Pancreas (tissue), 10 donors: ENCODE results near the gene RNU5B-1. TPM values are rescaled to one million over a fixed set of nuclear protein-coding genes. Genes with fewer than 3 reads are reported as not detected.
"Not testable (repeated sequence)": the region's sequence is repeated elsewhere in the genome, so short reads cannot be mapped to it uniquely, and the experiment has no call there.

Experiments
- ATAC-seq, 4 donors: fragments of 200-7000 bp; cut with Tn5 transposase; one replicate each; pipeline versions ENCODE4 v1.8.0 to v1.9.1; 2020; ENCODE audit warnings: mild to moderate bottlenecking in 4 of 4, moderate library complexity in 4 of 4
- DNase-seq, 6 donors: peaks; one replicate each; pipeline ENCODE4 v3.0.0-alpha.2; 2020
- FAIRE-seq: peaks from 2 replicates; lab custom pipeline; 2012; peaks lifted over from hg19 to GRCh38; lab: Jason Lieb, UNC
- H3K27ac ChIP-seq, 4 donors: fragments of 200-600 bp; sonication (generic); 1 replicate in 3 of 4; 2 replicates in 1 of 4; pipeline versions ENCODE4 v1.5.0 to v1.8.0; 2020
- H3K27me3 ChIP-seq, 4 donors: fragments of 200-600 bp; one replicate each; pipeline ENCODE4 v1.8.0; 2021
- H3K36me3 ChIP-seq, 3 donors: fragments of 200-600 bp; sonication (generic) in 1 of 3; one replicate each; pipeline versions ENCODE4 v1.5.0 to v1.8.0; 2020 to 2021
- H3K4me1 ChIP-seq, 3 donors: fragments of 200-600 bp; one replicate each; pipeline ENCODE4 v1.8.0; 2021
- H3K4me3 ChIP-seq, 4 donors: fragments of 200-600 bp; sonication (generic) in 2 of 4; one replicate each; pipeline versions ENCODE4 v1.5.0 to v1.8.0; 2020 to 2021
- H3K9me3 ChIP-seq, 4 donors: fragments of 200-600 bp; one replicate each; pipeline ENCODE4 v1.8.0; 2021
- WGBS, 2 donors: extraction: QIAGEN DNeasy Blood & Tissue Kit; methylation state at CpG; one replicate each; pipeline ENCODE4 v1.1.7; 2013; 5-methylcytosine and 5-hydroxymethylcytosine counted together
- intact Hi-C, 3 donors: fragments of 100-400 bp; cut with DNase I; formaldehyde crosslinking; loops; one replicate each; pipeline versions ENCODE4 v1.11.1 to v1.14.2; 2022
- polyA plus RNA-seq, 2 donors: library from polyadenylated mRNA; stranded (reverse); fragments of 200-250 nt; gene quantifications; one replicate each; pipeline ENCODE4 v1.2.3, GENCODE V29; 2013
- total RNA-seq, 6 donors: library from RNA; stranded (reverse); fragmentation: NEBNext Ultra II Directional in 4 of 6; extraction: Animal tissue kit (Norgen Biotek cat#: 25700) in 4 of 6; gene quantifications; one replicate each; pipeline versions ENCODE4 v1.2.1 to v1.2.4, GENCODE V29; 2021 to 2023
- TF ChIP-seq, protein P1 (sequence below), 4 donors: fragments of 200-600 bp; sonication (generic) in 3 of 4; IDR thresholded peaks; one replicate each; pipeline versions ENCODE4 v1.5.0 to v1.8.0; 2021; ENCODE audit warnings: antibody characterized with exemption in 4 of 4
- donor health status: healthy with polysubstance abuse.
- donor health status: DM: no; HTN: no; CAD: no; lungs with moderate emphysema.
- donor health status: DM: no; HTN: no; CAD: no.
- donor health status: control.
- donor health status: control.
- donor health status: Bipolar disorder and iron deficiency.
- donor health status: DM: yes; HTN: yes; CAD: no.
- donor health status: DM: no; HTN: no; CAD: no.
- donor health status: DM: no; HTN: no; CAD: no.
- donor health status: DM: yes; HTN: yes; CAD: no.

The RNU5B-1 gene
- total and polyA plus RNA-seq, 8 donors, result 10.5 to 21.8 (median 21.6) TPM; not detected in 5

DNA sequence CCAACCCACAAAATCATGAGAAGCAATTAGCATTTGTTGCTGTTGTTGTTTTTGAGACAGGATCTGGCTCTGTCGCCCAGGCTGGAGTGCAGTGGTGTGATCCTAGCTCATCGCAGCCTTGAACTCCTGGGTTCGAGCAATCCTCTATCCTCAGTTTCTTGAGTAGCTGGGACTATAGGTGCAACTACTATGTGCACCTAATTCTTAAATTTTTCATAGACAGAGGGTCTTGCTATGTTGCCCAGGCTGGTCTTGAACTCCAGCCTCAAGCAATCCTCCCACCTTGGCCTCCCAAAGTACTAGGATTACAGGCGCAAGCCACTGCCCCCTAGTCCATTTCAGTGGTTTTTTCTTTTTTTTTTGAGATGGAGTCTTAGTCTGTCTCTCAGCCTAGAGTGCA, 36.1 kb upstream of the RNU5B-1 start:
- Histone ChIP-seq H3K4me1 (no peaks in the 10 kb centered on the region), H3K27me3 (no peaks in the 10 kb centered on the region), H3K27ac (no peak overlapping the region), H3K9me3 (no peaks in the 10 kb centered on the region), H3K4me3 (no peak overlapping the region), H3K36me3 (no peaks in the 10 kb centered on the region)
- intact Hi-C loops, result no loop called here
- no peak for ATAC-seq
- FAIRE-seq, result no peak
- WGBS, 2 donors, result 92 to 99% methylated on average over 4 of the region's 4 CpGs
- DNase-seq, result no peak
- TF ChIP-seq, protein P1, sequence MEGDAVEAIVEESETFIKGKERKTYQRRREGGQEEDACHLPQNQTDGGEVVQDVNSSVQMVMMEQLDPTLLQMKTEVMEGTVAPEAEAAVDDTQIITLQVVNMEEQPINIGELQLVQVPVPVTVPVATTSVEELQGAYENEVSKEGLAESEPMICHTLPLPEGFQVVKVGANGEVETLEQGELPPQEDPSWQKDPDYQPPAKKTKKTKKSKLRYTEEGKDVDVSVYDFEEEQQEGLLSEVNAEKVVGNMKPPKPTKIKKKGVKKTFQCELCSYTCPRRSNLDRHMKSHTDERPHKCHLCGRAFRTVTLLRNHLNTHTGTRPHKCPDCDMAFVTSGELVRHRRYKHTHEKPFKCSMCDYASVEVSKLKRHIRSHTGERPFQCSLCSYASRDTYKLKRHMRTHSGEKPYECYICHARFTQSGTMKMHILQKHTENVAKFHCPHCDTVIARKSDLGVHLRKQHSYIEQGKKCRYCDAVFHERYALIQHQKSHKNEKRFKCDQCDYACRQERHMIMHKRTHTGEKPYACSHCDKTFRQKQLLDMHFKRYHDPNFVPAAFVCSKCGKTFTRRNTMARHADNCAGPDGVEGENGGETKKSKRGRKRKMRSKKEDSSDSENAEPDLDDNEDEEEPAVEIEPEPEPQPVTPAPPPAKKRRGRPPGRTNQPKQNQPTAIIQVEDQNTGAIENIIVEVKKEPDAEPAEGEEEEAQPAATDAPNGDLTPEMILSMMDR (IDR thresholded peaks at IDR 0.05), result no peak

DNA sequence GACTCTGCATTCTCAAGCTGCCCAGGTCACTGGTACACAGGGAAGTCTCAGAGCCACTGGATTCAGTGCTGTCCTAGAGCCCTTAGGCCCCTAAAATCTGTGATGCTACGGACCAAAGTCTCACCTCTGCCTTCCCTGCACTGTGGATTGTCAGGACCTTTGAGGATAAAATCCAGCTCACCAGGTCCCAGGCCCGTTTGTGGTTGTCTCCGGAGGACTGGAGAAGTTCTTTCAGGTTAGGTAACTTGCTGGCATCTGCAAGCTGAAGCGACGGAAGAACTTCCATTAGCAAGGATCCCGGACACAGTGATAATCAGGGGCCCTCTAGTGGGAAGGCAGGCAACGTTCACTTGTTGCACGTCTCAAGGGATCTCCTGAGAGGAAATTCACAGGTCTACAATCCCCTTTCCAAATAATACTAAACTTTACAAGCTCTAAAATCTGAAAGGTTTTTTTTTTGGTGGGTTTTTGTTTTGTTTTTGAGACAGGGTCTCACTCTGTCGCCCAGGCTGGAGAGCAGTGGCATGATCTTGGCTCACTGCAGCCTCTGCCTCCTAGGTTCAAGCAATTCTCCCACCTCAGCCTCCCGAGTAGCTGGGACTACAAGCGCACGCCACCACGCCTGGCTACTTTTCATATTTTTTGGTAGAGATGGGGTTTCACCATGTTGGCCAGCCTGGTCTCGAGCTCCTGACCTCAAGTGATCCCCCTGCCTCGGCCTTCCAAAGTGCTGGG, 33.5 kb upstream of the RNU5B-1 start:
- DNase-seq (peak in 4 of 6 donors; percentile 39 to 65 (median 44)), FAIRE-seq (peak; percentile 9), ATAC-seq (peak; percentile 82 to 96 (median 94))
- H3K36me3 ChIP-seq, H3K27me3 ChIP-seq, H3K4me3 ChIP-seq, H3K27ac ChIP-seq, H3K4me1 ChIP-seq, H3K9me3 ChIP-seq: not testable (repeated sequence)
- TF ChIP-seq, protein P1 (IDR thresholded peaks at IDR 0.05), result peak; percentile 17 to 62 (median 46)
- intact Hi-C loops, result loop anchor here in 1 of 3 donors (5.0 to 10.0 kb wide), 2 partner anchors 74 to 216 kb away; no protein-coding TSS in a partner anchor
- 47 to 48% methylated on average over 15 of the region's 15 CpGs for WGBS, 2 donors

DNA sequence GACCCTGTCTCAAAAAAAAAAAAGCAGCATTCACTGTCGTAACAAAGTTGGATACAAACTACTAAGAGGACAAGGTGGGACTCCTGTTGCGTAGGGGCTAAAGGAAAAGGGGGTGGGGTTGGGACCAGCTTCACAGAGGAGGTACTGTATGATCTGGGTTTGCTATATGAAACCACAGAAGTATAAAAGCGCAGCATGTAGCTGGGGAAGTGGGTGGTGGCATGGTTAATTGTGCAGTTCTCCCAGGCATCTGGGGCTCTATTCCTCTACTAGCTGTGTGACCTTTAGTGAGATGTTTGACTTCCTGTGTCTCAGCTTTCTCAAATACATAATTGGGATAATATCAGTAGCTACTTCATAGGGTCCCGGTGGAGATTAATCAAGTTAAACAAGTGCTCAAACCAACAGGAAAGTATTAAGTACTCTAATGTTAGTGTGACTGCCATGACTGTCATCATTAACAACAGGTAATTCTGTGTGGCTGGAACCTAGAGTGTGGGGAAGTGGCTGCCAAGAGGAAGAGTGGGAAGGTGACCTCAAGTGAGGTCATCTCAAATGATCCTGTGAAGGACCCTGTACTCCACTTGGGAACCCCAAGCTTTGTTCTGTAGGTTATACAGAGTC, 29.3 kb upstream of the RNU5B-1 start:
- intact Hi-C loops, result loop anchor here in 1 of 3 donors (10.0 kb wide), 1 partner anchor 220 kb away; no protein-coding TSS in a partner anchor
- no peak for FAIRE-seq
- Histone ChIP-seq H3K4me1 (no peaks in the 10 kb centered on the region), H3K27me3 (no peaks in the 10 kb centered on the region), H3K9me3 (no peaks in the 10 kb centered on the region), H3K4me3 (no peak overlapping the region), H3K27ac (no peak overlapping the region), H3K36me3 (no peaks in the 10 kb centered on the region)
- DNase-seq, result no peak
- peak in 1 of 4 donors; percentile 12 for ATAC-seq
- 72 to 82% methylated on average over 4 of the region's 4 CpGs for WGBS, 2 donors
- TF ChIP-seq, protein P1 (IDR thresholded peaks at IDR 0.05), result no peak

DNA sequence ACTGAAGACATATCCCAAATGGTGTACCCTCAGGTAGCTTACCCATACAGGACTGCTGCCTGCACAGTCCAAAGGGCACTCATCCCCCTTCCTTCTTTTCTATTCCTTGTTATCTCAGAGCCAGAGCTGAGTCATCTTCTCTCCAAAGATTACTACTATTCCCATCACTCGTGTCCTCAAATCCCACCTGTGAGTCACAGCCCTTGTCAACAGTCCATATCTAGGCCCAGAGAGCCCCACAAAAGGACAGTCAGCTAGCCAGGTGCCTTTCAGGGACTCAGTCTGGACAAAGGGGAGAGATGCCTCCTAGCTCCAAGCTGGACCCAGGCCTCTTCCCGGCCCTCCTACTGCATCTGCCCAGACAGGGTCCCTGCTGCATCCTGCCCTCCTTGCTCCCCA, 28.8 kb upstream of the RNU5B-1 start:
- FAIRE-seq (no peak), DNase-seq (no peak), ATAC-seq (peak in 3 of 4 donors; percentile 12 to 55 (median 30))
- Histone ChIP-seq H3K27me3 (no peaks in the 10 kb centered on the region), H3K4me1 (no peaks in the 10 kb centered on the region), H3K9me3 (no peaks in the 10 kb centered on the region), H3K36me3 (no peaks in the 10 kb centered on the region), H3K27ac (no peak overlapping the region), H3K4me3 (no peak overlapping the region)
- TF ChIP-seq, protein P1 (IDR thresholded peaks at IDR 0.05), result no peak
- WGBS, 2 donors, result 61 to 68% methylated on average over 2 of the region's 2 CpGs
- intact Hi-C loops, result loop anchor here in 1 of 3 donors (10.0 kb wide), 1 partner anchor 221 kb away; no protein-coding TSS in a partner anchor
